Putamen (tissue), 1 donor: ENCODE results near the gene YY1.
A peak's percentile ranks its signal among the peaks of the same experiment; 100 is the strongest.
"Not testable (repeated sequence)": the region's sequence is repeated elsewhere in the genome, so short reads cannot be mapped to it uniquely, and the experiment has no call there.

Experiments
- DNase-seq: peaks from one replicate; pipeline ENCODE4 v3.0.0-alpha.2; 2016; ENCODE audit warnings: low spot score

Gene YY1

GRCh38 chr14:100243020-100243419 is 4.1 kb downstream of the YY1 start:
- no peak for DNase-seq

GRCh38 chr14:100246809-100247428 is 8.0 kb downstream of the YY1 start:
- DNase-seq: peak; percentile 11

GRCh38 chr14:100250732-100251465 is 12.0 kb downstream of the YY1 start:
- DNase-seq: no peak

GRCh38 chr14:100252684-100253083 is 13.7 kb downstream of the YY1 start:
- DNase-seq: no peak

GRCh38 chr14:100256339-100256895 is 17.5 kb downstream of the YY1 start:
- DNase-seq: no peak

GRCh38 chr14:100261621-100262020 is 22.7 kb downstream of the YY1 start:
- DNase-seq: no peak

GRCh38 chr14:100262545-100262944 is 23.6 kb downstream of the YY1 start:
- DNase-seq: no peak

- no peak for DNase-seq
Observed at GRCh38 chr14:100263141-100263540, 24.2 kb downstream of the YY1 start.

- DNase-seq: no peak
Observed at GRCh38 chr14:100267990-100268389, 29.0 kb downstream of the YY1 start.

GRCh38 chr14:100268591-100269207 is 29.8 kb downstream of the YY1 start:
- DNase-seq: no peak

- DNase-seq: no peak
Observed at GRCh38 chr14:100271247-100271939, 32.4 kb downstream of the YY1 start.

- DNase-seq: peak; percentile 44
Observed at GRCh38 chr14:100274250-100274649, 35.3 kb downstream of the YY1 start.

GRCh38 chr14:100275214-100275613 is 36.3 kb downstream of the YY1 start:
- no peak for DNase-seq

GRCh38 chr14:100278702-100279101 is 39.8 kb downstream of the YY1 start:
- DNase-seq: no peak

GRCh38 chr14:100279133-100279532 is 40.2 kb downstream of the YY1 start:
- DNase-seq: no peak

- no peak for DNase-seq
Observed at GRCh38 chr14:100279563-100279962, 40.6 kb downstream of the YY1 start.

- DNase-seq: no peak
Observed at GRCh38 chr14:100281286-100282082, 42.5 kb downstream of the YY1 start.

- DNase-seq: no peak
Observed at GRCh38 chr14:100282083-100282350, 43.1 kb downstream of the YY1 start.

- DNase-seq: no peak
Observed at GRCh38 chr14:100282766-100283419, 43.9 kb downstream of the YY1 start.

GRCh38 chr14:100283436-100283835 is 44.5 kb downstream of the YY1 start:
- DNase-seq: not testable (repeated sequence)
